OCI-LY1 (cell line): ENCODE measurements around the gene GPRIN2.
"Not testable (repeated sequence)": the region's sequence is repeated elsewhere in the genome, so short reads cannot be mapped to it uniquely, and the experiment has no call there.

Experiments used
- EZH2 ChIP-seq: fragments of 200-600 bp; sonication (generic), shearing (Covaris generic); IDR thresholded peaks from 2 replicates; pipeline ENCODE4 v1.8.0; 2017; ENCODE audit warnings: borderline replicate concordance, mixed run types, mild to moderate bottlenecking, antibody characterized with exemption, low read length, moderate library complexity, mixed read lengths
- TF ChIP-seq, protein P1 (sequence below): fragments of 200-600 bp; sonication (generic), shearing (Covaris generic); IDR thresholded peaks from 2 replicates; pipeline ENCODE4 v1.5.1; 2017; ENCODE audit warnings: mild to moderate bottlenecking, antibody characterized with exemption, low read length, moderate library complexity, mixed read lengths

DNA sequence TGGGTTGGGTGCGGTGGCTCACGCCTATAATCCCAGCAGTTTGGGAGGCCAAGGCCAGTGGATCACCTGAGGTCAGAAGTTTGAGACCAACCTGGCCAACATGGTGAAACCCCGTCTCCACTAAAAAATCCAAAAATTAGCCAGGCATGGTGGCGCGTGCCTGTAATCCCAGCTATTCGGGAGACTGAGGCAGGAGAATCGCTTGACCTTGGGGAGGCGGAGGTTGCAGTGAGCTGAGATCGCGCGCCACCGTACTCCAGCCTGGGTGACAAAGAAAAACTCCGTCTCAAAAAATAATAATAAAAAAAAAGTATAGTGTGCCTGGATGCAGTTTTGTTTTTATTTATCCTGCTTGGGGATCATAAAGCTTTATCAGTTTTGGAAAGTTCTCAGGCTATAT lies 36.8 kb upstream of the GPRIN2 start:
- TF ChIP-seq, protein P1, sequence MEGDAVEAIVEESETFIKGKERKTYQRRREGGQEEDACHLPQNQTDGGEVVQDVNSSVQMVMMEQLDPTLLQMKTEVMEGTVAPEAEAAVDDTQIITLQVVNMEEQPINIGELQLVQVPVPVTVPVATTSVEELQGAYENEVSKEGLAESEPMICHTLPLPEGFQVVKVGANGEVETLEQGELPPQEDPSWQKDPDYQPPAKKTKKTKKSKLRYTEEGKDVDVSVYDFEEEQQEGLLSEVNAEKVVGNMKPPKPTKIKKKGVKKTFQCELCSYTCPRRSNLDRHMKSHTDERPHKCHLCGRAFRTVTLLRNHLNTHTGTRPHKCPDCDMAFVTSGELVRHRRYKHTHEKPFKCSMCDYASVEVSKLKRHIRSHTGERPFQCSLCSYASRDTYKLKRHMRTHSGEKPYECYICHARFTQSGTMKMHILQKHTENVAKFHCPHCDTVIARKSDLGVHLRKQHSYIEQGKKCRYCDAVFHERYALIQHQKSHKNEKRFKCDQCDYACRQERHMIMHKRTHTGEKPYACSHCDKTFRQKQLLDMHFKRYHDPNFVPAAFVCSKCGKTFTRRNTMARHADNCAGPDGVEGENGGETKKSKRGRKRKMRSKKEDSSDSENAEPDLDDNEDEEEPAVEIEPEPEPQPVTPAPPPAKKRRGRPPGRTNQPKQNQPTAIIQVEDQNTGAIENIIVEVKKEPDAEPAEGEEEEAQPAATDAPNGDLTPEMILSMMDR = not testable (repeated sequence)
- not testable (repeated sequence) for TF ChIP-seq EZH2
